NCI-H345 (cell line): ENCODE results near the gene KIF7.

ENCODE experiments used
- DNase-seq: peaks from one replicate; lab custom pipeline; 2025; lab: John Stamatoyannopoulos, UW

Gene KIF7

GRCh38 chr15:89670971-89671560 lies 15.8 kb upstream of the KIF7 start:
- no peak for DNase-seq

DNA sequence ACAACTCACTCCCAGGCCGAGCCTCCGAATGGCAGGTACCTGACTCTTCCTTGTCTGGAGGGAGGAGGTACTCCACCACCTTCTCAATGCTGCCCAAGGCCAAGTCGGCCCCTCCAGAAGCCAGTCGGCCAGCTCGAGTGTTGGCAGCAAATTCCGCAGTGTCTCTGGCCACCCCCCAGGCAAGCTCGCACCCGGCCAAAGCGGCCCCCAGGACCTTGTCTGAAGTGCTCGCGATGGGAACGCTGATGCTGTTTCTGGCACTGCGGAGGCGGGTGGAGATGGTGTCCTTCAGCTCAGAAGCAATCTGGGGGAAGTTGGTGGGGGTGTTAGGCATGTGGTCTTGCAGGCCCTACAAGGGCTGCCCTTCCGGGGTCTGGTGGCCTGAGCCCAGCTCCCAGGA lies 14.7 kb upstream of the KIF7 start:
- DNase-seq = no peak

DNA sequence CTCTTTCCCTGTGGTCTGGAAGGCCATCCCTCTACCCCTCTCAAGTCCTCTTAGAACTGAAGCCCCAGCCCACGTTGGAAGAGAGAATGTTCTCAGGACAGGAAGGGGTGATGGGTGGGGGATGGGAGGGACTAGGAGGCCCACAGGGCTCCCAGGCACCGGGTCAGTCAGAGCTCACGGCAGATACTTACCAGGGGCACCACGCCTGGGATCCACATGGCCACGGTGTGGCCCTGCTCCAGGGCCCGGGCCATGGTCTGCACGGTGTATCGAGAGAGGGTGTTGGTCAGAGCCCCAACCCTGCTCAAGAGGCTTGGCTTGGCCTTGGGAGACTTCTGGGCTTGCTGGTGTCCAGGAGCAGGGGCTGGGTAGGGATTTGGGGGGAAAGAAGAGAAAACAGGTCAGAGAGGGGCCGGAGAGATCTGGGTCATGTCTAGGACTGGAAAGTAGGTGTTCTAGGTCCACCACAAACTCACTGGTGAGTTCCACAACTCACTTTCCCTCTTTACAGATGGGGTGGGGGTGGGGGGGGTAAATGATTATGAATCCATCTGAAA lies 14.1 kb upstream of the KIF7 start:
- no peak for DNase-seq

- no peak for DNase-seq
These were observed 12.9 kb upstream of the KIF7 start for GRCh38 chr15:89668171-89668570.

- DNase-seq = no peak
These were observed 12.4 kb upstream of the KIF7 start for GRCh38 chr15:89667706-89667960.

DNA sequence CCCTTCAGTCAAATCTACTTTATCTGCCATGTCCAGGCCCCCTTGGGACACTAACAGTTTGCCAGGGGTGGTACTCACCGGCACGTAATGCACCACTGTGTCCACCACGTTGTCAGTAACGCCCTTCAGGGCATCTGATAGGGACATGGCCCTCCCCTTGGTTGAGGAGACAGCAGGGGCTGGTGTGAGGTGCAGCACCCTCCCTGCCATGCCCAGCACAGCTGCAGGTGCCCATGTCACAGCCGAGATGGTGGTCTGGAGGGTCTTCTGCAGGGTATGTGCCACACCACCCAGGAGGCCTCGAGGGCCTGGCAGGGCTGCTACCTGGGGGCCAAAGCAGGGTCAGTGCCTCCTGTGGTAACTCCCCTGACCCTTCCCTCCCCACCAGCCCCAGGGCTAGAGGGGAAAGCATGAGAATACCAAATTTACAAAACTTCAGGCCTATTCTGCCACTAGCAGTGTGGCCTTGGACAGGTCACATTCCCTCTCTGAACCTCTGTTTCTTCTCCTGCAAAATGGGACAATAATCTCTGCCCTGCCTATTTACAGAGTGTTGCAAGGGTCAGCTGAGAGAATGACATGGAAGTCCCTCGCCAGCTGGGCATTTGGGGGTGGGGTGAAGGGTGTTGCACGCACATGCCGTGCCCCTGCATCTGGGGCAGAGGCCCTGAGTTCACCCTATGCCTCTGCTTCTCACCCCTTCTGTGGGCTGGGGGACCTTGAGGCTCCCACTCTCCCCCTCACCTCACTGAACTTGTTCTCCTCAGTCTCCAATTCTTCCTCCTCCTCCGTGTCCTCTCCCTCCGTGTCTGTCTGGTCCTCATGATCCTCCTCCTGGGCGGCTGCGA lies 11.8 kb upstream of the KIF7 start:
- DNase-seq = no peak

GRCh38 chr15:89666184-89666857 lies 11.1 kb upstream of the KIF7 start:
- no peak for DNase-seq

- peak; percentile 20 for DNase-seq
These were observed 10.3 kb upstream of the KIF7 start for GRCh38 chr15:89665449-89666181.

DNA sequence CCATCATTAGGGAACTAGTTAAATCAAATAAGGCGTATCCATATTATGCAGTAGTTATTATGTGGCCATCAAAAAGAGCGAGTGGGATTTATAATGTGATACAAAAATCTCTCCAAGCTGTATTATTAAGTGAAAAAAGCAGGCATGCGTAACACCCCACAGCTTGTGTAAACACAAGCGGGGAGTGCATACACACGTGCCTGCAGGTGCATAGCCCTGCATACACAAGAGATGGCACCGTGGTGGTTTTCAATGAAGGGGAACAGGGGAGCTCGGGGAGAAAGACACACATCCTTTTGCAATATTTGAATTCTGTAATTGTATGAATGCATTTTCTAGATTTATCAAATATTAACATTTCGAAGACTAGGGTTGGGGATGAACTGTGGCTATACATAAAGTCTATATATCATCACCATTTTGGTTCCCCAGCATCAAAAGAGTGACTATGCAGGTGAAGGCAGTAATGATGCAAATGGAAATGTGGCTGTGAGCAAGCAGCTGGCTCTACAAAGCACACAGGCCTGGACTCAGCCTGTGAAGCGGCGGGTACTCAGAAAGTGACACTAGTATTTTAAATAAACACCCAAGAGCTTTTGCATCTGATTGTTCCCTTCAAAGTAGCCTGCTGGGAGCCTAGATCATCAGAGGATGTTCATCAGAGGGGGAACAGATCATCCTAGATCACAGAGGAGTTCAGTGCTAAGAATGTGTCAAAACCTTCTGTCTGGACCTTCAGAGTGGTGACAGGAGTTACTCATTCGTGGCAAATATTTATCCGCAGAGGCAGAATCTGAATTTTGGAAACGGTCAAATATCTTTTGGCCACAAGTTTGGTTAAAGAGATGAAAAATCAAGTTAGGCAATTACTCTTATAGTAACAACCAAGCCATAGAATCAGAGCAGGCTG lies 9.4 kb upstream of the KIF7 start:
- peak; percentile 80 for DNase-seq

- no peak for DNase-seq
These were observed 7.8 kb upstream of the KIF7 start for GRCh38 chr15:89662893-89663626.

GRCh38 chr15:89660556-89660955 lies 5.3 kb upstream of the KIF7 start:
- DNase-seq = no peak

DNA sequence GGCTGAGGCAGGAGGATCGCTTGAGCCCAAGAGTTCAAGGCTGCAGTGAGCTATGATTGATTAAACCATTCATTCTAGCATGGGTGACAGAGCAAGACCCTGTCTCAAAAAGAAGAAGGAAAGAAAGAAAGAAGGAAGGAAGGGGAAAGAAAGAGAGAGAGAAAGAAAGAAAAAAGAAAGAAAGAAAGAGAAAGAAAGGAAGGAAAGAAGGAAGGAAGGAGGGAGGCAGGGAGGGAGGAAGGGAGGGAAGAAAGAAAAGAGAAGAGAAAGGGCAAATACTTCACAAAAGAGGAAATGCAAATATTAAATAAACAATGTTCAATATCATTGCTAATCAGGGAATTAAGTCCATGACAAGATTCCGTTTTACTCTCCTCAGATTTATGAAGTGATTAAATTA lies 4.0 kb upstream of the KIF7 start:
- no peak for DNase-seq

GRCh38 chr15:89657686-89658200 lies 2.5 kb upstream of the KIF7 start:
- no peak for DNase-seq

- no peak for DNase-seq
These were observed 999 bp upstream of the KIF7 start for GRCh38 chr15:89656116-89656815.

- DNase-seq = no peak
These were observed 936 bp downstream of the KIF7 start for GRCh38 chr15:89654301-89654761.

- no peak for DNase-seq
These were observed 1.7 kb downstream of the KIF7 start for GRCh38 chr15:89653578-89653977.

GRCh38 chr15:89652666-89653065 lies 2.6 kb downstream of the KIF7 start:
- DNase-seq = no peak

DNA sequence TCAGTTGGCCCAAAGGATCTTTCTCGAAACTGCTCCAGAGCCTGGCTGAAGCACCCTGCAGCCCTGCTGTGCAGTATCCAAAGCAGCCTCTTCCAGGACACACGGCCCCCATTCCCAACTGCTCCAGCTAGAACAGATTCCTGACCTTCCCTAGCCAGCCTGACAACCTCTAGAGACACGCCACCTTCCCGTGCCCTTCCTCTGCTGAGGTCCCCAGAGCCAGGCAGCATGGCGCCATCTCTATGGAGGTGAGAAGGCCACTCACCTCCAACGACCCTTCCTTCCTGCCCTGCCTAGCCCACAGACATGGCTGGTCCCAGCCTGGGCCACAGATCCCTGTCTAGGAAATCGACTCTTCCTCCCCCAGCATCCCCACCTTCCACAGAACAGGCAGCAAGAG lies 3.1 kb downstream of the KIF7 start:
- DNase-seq = no peak

DNA sequence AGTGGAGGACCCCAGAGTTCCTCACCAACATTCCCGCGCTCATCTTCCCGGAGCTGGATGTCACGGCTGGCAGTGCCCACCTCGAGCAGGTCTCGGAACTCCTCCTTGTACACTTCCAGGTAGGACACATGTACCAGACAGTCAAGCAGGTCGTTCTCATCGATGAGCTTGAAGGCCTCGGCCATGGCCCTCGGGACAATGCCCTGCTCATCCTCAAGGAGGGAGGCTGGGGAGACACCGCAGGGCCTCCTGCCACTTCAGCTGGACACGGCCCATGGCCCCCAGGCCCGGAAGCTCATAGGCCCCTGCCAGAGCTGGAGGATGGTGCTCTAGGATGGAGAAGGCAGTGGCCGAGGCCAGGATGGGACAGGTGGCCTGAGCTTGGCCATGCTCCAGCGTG lies 5.6 kb downstream of the KIF7 start:
- DNase-seq = no peak
